22Rv1 (cell line): ENCODE data around the gene CD302.
"Not testable (repeated sequence)": the region's sequence is repeated elsewhere in the genome, so short reads cannot be mapped to it uniquely, and the experiment has no call there.

Experiments
- H3K27ac ChIP-seq: fragments of 450-650 bp; 2 replicates; pipeline ENCODE4 v1.5.1; 2017
- CTCF ChIP-seq: fragments of 450-650 bp; IDR thresholded peaks from 2 replicates; pipeline ENCODE4 v1.5.1; 2017; ENCODE audit warnings: mild to moderate bottlenecking
- ZFX ChIP-seq: fragments of 450-650 bp; IDR thresholded peaks from 2 replicates; pipeline ENCODE4 v1.6.1; 2017; ENCODE audit warnings: antibody characterized with exemption, borderline replicate concordance

CD302 gene

GRCh38 chr2:159790323-159790722, 7.7 kb downstream of the CD302 start:
- H3K27ac ChIP-seq, result no peak overlapping the region
- TF ChIP-seq CTCF, result no peak
- TF ChIP-seq ZFX, result no peak

GRCh38 chr2:159788253-159788652, 9.8 kb downstream of the CD302 start:
- H3K27ac ChIP-seq, result no peak overlapping the region
- no peak for TF ChIP-seq ZFX
- TF ChIP-seq CTCF, result no peak

- H3K27ac ChIP-seq, result not testable (repeated sequence)
Measured at GRCh38 chr2:159787647-159788046, 10.4 kb downstream of the CD302 start.

GRCh38 chr2:159786938-159787337, 11.1 kb downstream of the CD302 start:
- no peak overlapping the region for H3K27ac ChIP-seq
- no peak for TF ChIP-seq ZFX
- TF ChIP-seq CTCF, result no peak

- TF ChIP-seq CTCF, result no peak
- no peak for TF ChIP-seq ZFX
- no peak overlapping the region for H3K27ac ChIP-seq
Measured at GRCh38 chr2:159785195-159785594, 12.8 kb downstream of the CD302 start.

GRCh38 chr2:159784744-159785143, 13.3 kb downstream of the CD302 start:
- H3K27ac ChIP-seq, result not testable (repeated sequence)

- no peak for TF ChIP-seq ZFX
- TF ChIP-seq CTCF, result no peak
- no peak overlapping the region for H3K27ac ChIP-seq
Measured at GRCh38 chr2:159783556-159783955, 14.5 kb downstream of the CD302 start.

GRCh38 chr2:159776321-159776720, 21.7 kb downstream of the CD302 start:
- TF ChIP-seq CTCF (no peak), ZFX (no peak)
- H3K27ac ChIP-seq, result no peak overlapping the region
